NCI-H82 (cell line): Measurements from ENCODE around the gene PHLDA3.
"Not testable (repeated sequence)": the region's sequence is repeated elsewhere in the genome, so short reads cannot be mapped to it uniquely, and the experiment has no call there.

Experiments
- DNase-seq: peaks from one replicate; lab custom pipeline; 2025; lab: John Stamatoyannopoulos, UW

Gene PHLDA3

GRCh38 chr1:201503397-201504176 lies 34.6 kb upstream of the PHLDA3 start:
- DNase-seq: no peak

- no peak for DNase-seq
Observed at GRCh38 chr1:201502511-201502857, 33.5 kb upstream of the PHLDA3 start.

GRCh38 chr1:201501812-201502510 lies 33.0 kb upstream of the PHLDA3 start:
- DNase-seq: peak; percentile 45

DNA sequence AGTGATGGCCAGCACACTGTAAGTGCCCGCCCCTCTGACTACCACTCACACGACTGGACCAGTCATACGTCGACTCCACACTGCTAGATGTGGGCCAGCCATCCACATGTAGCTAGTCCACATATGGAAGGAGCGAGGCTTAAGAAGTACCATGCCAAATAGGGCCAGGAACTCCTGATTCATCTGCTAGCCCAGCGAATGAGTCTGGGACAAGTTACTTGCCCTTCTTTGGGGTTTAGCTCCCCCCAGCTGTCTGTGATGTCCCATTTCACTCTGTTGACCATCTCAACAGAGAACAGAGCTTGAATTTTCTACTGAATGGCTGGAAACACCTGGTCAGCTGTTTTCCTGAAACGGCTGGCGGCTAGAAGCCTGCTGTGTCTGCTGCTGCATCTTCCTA lies 32.2 kb upstream of the PHLDA3 start:
- DNase-seq: no peak

- no peak for DNase-seq
Observed at GRCh38 chr1:201500670-201501120, 31.7 kb upstream of the PHLDA3 start.

DNA sequence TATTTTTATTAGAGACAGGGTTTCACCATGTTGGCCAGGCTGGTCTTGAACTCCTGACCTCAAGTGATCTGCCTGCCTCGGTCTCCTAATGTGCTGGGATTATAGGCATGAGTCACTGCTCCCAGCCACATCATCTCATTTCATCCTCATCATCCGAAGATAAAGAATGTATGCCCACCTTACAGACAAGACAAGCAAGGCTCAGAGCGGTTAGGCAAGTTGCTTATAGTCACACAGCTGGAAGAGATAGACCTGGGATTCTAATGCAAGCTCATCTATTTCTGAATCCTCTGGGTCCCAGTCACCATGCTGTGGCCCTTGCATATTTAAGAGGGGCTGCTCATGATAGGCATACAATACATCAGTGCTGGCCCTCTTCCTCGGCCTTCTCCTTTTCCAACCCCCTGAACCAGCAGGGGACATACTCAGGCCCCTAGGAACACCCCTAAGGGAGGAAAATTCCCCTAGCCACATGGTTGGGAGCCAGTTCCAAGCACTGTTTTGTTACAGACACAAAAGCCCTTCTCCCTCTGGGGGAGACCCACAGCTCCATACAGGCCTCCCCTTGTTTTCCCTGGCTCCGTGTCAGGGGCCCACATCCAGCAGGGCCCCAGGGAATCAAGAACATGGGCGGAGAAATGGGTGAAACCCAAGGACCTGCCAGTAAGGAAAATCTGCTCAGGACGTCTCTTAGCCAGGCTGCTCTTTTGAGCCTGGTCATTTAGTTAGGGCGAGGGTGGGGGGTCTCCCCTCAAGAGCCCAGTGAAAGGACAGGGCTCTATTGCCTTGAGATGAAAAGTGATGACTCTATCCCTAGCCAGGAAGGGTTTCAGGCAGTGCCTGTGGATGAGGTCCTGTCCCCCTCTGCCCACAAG lies 31.0 kb upstream of the PHLDA3 start:
- DNase-seq: no peak

GRCh38 chr1:201499191-201499590 lies 30.2 kb upstream of the PHLDA3 start:
- no peak for DNase-seq

- DNase-seq: no peak
Observed at GRCh38 chr1:201498621-201499020, 29.6 kb upstream of the PHLDA3 start.

DNA sequence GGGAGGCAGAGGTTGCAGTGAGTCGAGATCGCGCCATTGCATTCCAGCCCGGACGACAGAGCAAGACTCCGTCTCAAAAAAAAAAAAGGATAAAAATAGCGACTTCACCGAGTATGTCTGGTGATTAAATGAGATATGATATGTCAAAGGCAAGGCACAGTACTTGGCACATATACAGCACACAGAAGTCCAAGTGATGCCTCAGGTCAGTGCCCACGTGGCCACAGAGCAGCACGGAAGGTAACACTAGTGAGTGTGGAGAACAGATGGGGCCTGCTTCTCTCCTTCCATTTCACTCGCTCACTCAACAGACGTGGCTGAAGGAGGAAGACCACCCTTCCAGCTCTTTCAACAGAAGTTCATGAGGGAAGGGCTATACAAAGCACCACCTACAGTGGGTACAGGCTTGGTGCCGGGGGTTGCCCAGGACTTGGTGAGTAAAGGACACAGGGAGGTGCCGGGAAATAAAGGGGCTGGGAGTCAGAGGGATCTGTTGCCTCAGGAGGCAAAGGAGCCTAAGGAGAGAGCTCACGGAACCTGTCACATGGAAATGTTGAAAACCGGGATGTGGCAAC lies 29.0 kb upstream of the PHLDA3 start:
- no peak for DNase-seq

DNA sequence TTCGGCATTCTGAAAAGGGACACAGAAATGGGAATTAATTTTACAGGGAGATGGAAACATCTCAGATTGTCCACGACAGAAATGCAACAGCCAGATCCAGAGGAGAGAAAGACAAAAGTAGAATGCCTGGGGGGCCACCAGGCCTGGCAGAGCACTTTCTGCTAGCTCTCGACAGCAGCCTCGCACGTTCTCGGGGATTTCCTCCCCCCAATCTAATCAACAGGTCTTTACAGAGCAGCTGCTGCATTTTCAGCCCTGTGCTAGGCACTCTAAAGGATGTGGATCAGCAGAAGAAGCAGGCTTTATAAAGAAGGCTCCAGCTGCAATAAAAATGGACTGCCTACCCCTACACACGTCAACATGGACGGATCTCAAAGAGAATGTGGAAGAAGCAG lies 27.3 kb upstream of the PHLDA3 start:
- peak; percentile 39 for DNase-seq

DNA sequence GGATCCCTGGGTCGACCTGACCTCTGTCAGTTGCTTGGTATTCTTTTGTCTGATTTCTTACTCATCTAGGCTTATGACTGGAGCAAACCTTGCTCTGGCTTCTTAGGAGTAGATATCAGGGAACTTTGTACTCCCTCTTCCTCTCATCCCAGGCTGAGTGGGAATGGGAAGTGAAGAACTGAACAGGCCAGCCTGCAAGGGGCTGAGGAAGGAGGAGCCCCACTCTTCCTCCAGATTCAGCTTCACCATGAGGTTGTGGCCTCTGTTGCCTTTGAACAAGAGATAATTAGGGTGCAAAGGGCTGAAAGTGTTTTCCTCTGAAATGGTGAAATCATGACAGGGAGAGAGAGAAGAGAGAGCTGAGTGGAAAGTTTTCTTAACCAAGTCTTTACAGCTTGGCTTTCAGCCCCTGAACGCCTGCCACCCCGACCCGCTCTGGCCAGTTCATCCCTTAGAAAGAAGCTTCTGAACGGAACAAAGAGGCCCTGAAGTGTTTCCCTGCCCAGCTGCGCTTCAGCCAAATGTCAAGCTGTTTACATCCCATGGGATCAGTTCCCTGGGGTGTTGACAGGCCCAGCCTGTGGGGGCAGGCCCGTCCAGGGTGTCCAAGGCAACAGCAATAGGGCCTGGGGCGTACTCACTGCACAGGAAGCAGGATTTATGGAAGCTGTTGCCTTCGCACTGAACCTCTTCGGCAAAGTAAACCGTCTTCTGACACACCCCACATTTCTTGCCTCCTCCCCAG lies 26.7 kb upstream of the PHLDA3 start:
- peak; percentile 87 for DNase-seq

DNA sequence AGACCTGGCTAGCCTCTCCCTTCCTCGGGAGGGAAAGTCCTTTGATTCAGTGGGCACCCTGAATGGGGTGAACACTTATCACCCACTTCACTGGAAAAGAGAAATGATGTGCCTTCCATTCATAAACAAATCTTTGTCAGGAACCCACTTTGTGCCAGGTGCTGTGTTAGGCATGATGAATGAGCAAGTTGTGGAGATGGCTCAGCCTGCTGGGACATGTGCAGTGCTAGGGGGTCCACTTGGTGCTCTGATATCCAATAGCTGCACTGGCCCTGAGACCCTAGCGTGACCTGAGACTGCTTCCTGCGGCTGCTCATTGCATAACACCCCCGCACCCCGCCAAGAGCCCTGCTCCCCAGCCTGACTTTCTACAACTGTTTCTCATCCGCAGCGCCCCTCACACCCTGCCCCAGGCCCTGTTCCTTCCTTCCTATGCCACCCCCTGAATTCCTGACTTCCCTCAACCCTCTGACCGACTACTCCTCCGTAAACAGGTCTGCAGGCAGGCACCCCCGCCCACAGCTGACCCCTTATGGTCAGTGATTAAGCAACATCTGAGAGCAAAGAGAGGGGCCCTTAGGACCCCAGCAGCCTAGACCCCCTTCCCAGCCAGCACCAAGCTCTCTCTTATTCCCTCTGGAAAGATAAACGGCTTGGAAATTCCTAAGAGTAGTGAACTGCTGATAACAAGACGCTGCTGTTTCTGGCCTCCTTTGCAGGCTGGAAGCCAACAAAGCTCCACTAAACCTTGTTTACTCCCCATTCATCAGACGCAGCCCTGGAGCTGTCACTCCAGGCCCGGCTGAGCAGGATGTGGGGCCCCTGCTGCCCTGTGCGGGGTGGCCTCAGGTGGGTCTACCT lies 25.0 kb upstream of the PHLDA3 start:
- no peak for DNase-seq

- DNase-seq: not testable (repeated sequence)
Observed at GRCh38 chr1:201493026-201493656, 24.2 kb upstream of the PHLDA3 start.

DNA sequence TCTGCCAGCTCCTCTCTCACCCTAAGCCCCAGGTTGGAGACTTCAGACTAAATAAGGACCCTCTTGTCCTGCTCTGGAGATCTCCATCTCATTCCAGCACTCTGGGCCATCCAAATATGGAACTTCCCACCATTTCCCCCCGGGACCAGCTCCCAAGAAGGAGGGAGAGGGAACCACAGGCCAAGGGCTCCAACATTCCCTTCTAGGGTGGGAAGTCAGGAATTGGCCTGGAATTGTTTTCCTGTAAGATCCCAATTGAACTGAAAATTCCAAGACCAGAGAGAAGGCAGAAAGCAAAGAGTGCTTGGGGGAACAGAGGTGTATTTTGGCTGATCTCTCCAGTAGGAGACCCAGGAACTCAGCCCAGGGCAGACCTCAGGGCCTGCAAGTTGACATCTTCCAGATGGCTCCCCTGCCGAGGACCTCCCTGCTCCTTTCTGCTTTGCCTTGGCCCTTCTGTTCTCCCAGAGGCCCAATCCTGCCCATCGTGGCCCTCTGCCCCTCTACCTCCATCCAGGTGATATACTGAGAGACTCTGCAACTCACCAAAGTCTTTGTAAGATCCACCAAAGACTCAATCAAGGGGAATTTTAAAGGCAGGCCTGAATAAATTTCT lies 23.0 kb upstream of the PHLDA3 start:
- DNase-seq: no peak

- no peak for DNase-seq
Observed at GRCh38 chr1:201490708-201491131, 21.7 kb upstream of the PHLDA3 start.

DNA sequence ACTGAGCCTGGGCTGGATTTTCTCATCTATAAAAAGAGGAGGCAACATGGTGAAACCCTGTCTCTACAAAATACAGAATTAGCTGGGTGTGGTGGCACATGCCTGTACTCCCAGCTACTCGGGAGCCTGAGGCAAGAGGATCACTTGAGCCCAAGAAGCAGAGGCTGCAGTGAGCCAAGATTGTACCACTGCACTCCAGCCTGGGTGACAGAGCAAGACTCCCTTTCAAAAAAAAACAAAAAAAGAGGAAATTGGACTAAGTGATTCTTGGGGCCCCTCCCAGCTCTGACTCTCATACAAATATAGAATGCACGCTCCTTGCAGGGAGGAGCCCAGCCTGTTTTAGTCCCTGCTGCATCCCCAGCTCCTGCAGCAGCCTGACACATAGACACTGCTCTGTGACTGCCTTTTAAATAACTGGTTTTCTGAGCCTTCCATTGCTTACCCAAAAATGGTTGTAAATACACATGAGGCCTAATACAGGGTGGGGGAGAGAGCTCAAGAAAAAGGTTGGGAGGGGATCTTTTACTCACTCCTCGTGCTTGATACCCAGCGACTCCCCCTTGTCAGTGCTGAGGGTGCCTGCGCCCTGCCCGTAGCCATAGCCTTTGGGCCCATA lies 20.8 kb upstream of the PHLDA3 start:
- DNase-seq: no peak

DNA sequence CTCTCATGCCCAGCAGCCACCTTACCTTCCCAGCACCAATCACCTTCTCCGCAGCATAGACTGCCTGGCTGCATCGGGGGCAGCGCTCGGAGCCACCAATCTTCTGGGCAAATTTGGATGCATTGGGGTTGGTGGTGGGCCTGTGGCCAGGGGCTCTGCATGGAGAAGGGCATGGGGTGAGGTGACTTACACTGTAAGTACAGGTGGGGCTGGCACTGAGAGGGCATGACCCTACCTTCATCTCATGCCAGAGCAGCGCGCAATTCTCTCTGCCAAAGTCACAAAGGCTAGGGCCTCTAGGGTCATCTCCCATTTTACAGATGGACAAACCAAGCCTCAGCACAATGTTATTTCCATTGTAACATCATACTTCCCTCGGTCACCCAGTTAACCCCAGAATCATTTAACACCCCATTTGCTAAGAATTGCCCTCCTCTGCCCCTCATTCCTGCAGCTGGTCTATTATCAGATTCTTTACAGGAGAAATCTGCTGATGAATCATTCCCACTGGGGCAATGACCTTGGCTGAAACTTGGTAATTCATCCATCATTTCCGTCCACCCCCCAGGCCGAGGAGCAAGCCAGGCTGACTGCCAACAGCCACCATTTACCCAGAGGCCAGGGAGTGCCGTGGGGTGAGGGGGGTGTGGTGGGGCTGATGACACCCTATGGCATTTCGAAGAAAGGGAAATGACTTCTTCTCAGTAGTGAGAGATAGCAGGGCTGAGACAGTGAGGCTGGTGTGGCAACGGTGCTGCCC lies 20.0 kb upstream of the PHLDA3 start:
- DNase-seq: no peak

GRCh38 chr1:201487742-201488141 lies 18.8 kb upstream of the PHLDA3 start:
- peak; percentile 41 for DNase-seq
